Chondrocyte (in vitro differentiated cells): Measurements from ENCODE around the gene CRX. TPM values are rescaled to one million over a fixed set of nuclear protein-coding genes. Genes with fewer than 3 reads are reported as not detected.
A peak's percentile ranks its signal among the peaks of the same experiment; 100 is the strongest.
"Not testable (repeated sequence)": the region's sequence is repeated elsewhere in the genome, so short reads cannot be mapped to it uniquely, and the experiment has no call there.

ENCODE experiments used
- DNase-seq: peaks from one replicate; pipeline ENCODE4 v3.0.0; 2021; ENCODE audit warnings: mixed read lengths, low spot score
- H3K27ac Mint-ChIP-seq: one replicate; pipeline ENCODE4 v1.8.0; 2021; ENCODE audit warnings: mild to moderate bottlenecking, moderate library complexity, mixed read lengths; ENCODE audit not compliant: unreplicated experiment
- H3K27me3 Mint-ChIP-seq: 2 replicates; pipeline ENCODE4 v1.8.0; 2021; ENCODE audit warnings: low read depth, mixed read lengths
- H3K36me3 Mint-ChIP-seq: 2 replicates; pipeline ENCODE4 v1.8.0; 2021; ENCODE audit warnings: low read depth, mixed read lengths
- H3K4me1 Mint-ChIP-seq: 2 replicates; pipeline ENCODE4 v1.8.0; 2021; ENCODE audit warnings: low read depth, mild to moderate bottlenecking, mixed read lengths
- H3K4me3 Mint-ChIP-seq: one replicate; pipeline ENCODE4 v1.8.0; 2021; ENCODE audit warnings: mild to moderate bottlenecking, moderate library complexity, mixed read lengths; ENCODE audit not compliant: unreplicated experiment
- H3K9me3 Mint-ChIP-seq: 2 replicates; pipeline ENCODE4 v1.8.0; 2021; ENCODE audit warnings: low read depth, mixed read lengths
- total RNA-seq: library from RNA; stranded (reverse); gene quantifications from 3 replicates; pipeline ENCODE4 v1.2.1, GENCODE V29; 2021
- TF ChIP-seq, protein P1 (sequence below): fragments of 200-600 bp; sonication (generic); IDR thresholded peaks from 2 replicates; pipeline ENCODE4 v1.5.0; 2021; ENCODE audit warnings: antibody characterized with exemption, mild to moderate bottlenecking, moderate library complexity

Gene CRX
- total RNA-seq, 1 donor from 2014 or later = not detected

DNA sequence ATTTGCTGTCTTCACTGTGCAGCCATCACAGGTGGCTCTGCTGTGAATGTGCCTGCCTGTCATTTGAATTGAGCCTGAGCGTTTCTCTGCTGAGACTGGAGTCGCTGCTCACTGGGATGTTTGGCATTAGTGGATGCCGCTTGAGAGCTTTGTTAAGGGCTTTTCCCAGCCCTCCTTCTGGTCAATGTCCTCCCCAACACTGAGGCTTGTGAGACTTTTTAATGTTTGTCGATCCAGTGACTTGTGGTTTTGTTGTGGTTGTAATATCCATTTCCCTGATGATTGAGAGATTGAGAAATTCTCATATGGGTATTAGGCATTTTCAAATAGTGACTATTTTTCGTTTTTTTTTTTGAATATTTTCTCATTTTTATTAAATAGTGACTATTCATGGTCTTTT, 39.9 kb downstream of the CRX start:
- peaks cover 2% of the 10 kb centered on the region for H3K27me3 Mint-ChIP-seq
- TF ChIP-seq, protein P1, sequence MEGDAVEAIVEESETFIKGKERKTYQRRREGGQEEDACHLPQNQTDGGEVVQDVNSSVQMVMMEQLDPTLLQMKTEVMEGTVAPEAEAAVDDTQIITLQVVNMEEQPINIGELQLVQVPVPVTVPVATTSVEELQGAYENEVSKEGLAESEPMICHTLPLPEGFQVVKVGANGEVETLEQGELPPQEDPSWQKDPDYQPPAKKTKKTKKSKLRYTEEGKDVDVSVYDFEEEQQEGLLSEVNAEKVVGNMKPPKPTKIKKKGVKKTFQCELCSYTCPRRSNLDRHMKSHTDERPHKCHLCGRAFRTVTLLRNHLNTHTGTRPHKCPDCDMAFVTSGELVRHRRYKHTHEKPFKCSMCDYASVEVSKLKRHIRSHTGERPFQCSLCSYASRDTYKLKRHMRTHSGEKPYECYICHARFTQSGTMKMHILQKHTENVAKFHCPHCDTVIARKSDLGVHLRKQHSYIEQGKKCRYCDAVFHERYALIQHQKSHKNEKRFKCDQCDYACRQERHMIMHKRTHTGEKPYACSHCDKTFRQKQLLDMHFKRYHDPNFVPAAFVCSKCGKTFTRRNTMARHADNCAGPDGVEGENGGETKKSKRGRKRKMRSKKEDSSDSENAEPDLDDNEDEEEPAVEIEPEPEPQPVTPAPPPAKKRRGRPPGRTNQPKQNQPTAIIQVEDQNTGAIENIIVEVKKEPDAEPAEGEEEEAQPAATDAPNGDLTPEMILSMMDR = no peak

DNA sequence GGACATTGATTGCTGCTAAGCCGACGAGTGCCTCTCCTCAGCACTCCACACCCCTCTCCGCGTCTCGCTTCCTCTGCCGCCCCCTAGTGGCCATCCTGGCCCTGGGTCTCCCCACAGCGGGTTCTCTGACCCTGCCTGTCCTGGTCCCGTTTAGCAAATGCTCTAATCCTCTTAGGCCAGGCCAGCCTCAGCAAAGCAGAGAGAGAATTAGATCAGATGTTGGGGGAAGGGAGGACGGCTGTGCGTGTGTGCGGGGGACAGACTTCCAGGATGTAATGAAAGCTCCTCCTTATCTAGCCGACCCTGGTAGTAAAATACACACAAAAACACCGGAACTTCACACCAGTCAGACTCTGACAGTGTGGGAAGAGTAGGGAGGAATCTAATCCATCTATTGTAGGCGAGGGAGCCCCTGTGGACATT, 41.8 kb downstream of the CRX start:
- TF ChIP-seq, protein P1 = peak; percentile 98
- no peak for DNase-seq
- Mint-ChIP-seq H3K9me3 (peaks cover 2% of the 10 kb centered on the region), H3K36me3 (no peaks in the 10 kb centered on the region), H3K27me3 (peaks cover 2% of the 10 kb centered on the region), H3K4me1 (no peaks in the 10 kb centered on the region), H3K27ac (no peak overlapping the region), H3K4me3 (no peak overlapping the region)

More for the DNA sequence above, 39.9 kb downstream of the CRX start:
- H3K4me3 Mint-ChIP-seq = no peak overlapping the region
- H3K36me3 Mint-ChIP-seq = no peaks in the 10 kb centered on the region
- H3K9me3 Mint-ChIP-seq = peaks cover 2% of the 10 kb centered on the region
- DNase-seq = no peak
- no peaks in the 10 kb centered on the region for H3K4me1 Mint-ChIP-seq
- no peak overlapping the region for H3K27ac Mint-ChIP-seq

DNA sequence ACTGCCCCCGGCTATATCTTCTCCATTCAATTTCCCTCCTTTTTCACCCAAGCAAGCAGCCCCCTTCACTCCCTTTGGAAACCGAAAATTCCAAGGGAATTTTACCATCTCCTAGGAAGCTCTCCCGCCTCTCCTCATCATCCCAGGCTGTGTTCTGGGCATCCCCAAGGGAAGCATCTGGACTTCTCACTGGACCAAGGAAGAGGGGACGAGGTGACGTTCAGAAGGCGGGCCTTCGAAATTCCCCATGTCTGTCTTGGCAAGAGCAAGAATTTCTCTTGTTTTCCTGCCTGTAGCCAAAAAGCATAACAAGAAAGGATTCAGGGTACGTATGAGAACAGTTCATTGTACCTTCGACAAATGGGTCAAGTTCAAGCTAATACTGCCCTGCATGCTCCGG, 43.4 kb downstream of the CRX start:
- Mint-ChIP-seq H3K9me3 (peaks cover 2% of the 10 kb centered on the region), H3K36me3 (no peaks in the 10 kb centered on the region), H3K4me1 (peaks cover 4% of the 10 kb centered on the region), H3K27ac (no peak overlapping the region), H3K27me3 (peaks cover 2% of the 10 kb centered on the region), H3K4me3 (no peak overlapping the region)
- TF ChIP-seq, protein P1 = no peak
- no peak for DNase-seq

DNA sequence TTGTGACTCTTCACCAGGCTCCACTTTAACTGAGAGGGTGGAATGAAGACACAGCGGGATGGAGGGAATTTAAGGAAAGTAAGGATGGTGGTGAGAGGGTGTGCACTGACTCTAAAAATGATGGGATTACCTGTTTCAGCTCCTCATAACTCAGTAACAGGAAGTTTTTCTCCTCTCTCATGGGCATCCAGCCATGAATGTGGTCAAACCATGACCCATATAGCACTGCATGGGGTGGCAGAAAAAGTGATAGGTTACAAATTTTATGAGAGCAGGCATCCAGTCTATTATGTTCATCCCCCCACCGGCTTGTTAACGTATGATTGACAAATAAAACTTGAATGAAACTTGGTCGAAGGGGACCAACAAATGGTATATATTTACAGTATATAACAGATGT, 57.2 kb downstream of the CRX start:
- Mint-ChIP-seq H3K4me1 (no peaks in the 10 kb centered on the region), H3K36me3 (no peaks in the 10 kb centered on the region), H3K27me3 (peaks cover 26% of the 10 kb centered on the region), H3K4me3 (no peak overlapping the region), H3K27ac (no peak overlapping the region), H3K9me3 (peaks cover 3% of the 10 kb centered on the region)
- TF ChIP-seq, protein P1 = no peak
- DNase-seq = no peak

DNA sequence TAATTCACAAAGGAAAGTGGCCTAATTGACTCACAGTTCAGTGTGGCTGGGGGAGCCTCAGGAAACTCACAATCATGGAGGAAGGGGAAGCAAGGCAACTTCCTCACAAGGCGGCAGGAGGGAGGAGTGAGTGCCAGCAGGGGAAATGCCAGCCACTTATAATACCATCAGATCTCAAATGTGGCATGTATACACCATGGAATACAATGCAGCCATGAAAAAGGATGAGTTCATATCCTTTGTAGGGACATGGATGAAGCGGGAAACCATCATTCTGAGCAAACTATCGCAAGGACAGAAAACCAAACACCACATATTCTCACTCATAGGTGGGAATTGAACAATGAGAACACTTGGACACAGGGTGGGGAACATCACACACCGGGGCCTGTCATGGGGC, 57.6 kb downstream of the CRX start:
- not testable (repeated sequence) for DNase-seq, H3K36me3 Mint-ChIP-seq, H3K9me3 Mint-ChIP-seq, H3K4me1 Mint-ChIP-seq, H3K27ac Mint-ChIP-seq, H3K4me3 Mint-ChIP-seq
- peaks cover 22% of the 10 kb centered on the region for H3K27me3 Mint-ChIP-seq

DNA sequence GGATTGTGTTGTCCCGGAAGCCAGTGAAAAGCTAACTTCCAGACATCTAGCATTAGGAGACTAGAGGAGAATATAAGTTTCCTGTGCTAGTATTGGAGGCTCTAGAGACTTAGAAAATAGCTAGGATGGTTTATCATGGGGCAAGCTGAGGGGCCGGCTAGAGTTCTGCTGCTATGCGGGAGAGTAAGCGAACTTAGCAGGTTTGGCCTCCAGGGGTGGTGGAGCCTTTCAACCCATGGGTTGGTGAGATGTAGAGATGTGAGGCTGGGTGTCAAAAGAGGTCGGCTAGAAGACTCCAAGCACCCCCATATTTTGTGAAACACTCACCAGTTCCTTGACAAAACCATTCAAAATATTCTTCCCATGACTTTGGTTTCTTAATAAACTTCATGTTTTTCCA, 60.0 kb downstream of the CRX start:
- no peak for DNase-seq
- Mint-ChIP-seq H3K36me3 (no peaks in the 10 kb centered on the region), H3K27ac (no peak overlapping the region), H3K9me3 (peaks cover 3% of the 10 kb centered on the region), H3K27me3 (peaks cover 30% of the 10 kb centered on the region), H3K4me1 (no peaks in the 10 kb centered on the region), H3K4me3 (no peak overlapping the region)
- TF ChIP-seq, protein P1 = no peak
